GM19238 (cell line): ENCODE data around the gene SLC38A3.
"Not testable (repeated sequence)": the region's sequence is repeated elsewhere in the genome, so short reads cannot be mapped to it uniquely, and the experiment has no call there.

ENCODE experiments used
- DNase-seq: peaks from one replicate; pipeline ENCODE4 v3.0.0; 2011; ENCODE audit warnings: low spot score; ENCODE audit not compliant: insufficient read length

The SLC38A3 gene

GRCh38 chr3:50246517-50246954 is 41.5 kb downstream of the SLC38A3 start:
- DNase-seq: peak; percentile 54

- DNase-seq: no peak
Observed at GRCh38 chr3:50248387-50248786, 43.3 kb downstream of the SLC38A3 start.

GRCh38 chr3:50249457-50249856 is 44.4 kb downstream of the SLC38A3 start:
- no peak for DNase-seq

- DNase-seq: no peak
Observed at GRCh38 chr3:50250514-50250913, 45.4 kb downstream of the SLC38A3 start.

- DNase-seq: no peak
Observed at GRCh38 chr3:50251220-50251619, 46.1 kb downstream of the SLC38A3 start.

GRCh38 chr3:50254577-50255250 is 49.6 kb downstream of the SLC38A3 start:
- no peak for DNase-seq

GRCh38 chr3:50255251-50255615 is 50.2 kb downstream of the SLC38A3 start:
- no peak for DNase-seq

GRCh38 chr3:50256978-50257890 is 52.2 kb downstream of the SLC38A3 start:
- DNase-seq: no peak

- no peak for DNase-seq
Observed at GRCh38 chr3:50258029-50258680, 53.1 kb downstream of the SLC38A3 start.

- DNase-seq: no peak
Observed at GRCh38 chr3:50258979-50259378, 53.9 kb downstream of the SLC38A3 start.

GRCh38 chr3:50259432-50260026 is 54.5 kb downstream of the SLC38A3 start:
- no peak for DNase-seq

- peak; percentile 97 for DNase-seq
Observed at GRCh38 chr3:50260027-50260941, 55.2 kb downstream of the SLC38A3 start.

GRCh38 chr3:50260942-50261441 is 55.9 kb downstream of the SLC38A3 start:
- DNase-seq: no peak

- DNase-seq: no peak
Observed at GRCh38 chr3:50261505-50261904, 56.4 kb downstream of the SLC38A3 start.

GRCh38 chr3:50262200-50262599 is 57.1 kb downstream of the SLC38A3 start:
- DNase-seq: not testable (repeated sequence)

GRCh38 chr3:50262778-50263177 is 57.7 kb downstream of the SLC38A3 start:
- DNase-seq: no peak

- DNase-seq: no peak
Observed at GRCh38 chr3:50263478-50264382, 58.7 kb downstream of the SLC38A3 start.

GRCh38 chr3:50264383-50264963 is 59.4 kb downstream of the SLC38A3 start:
- no peak for DNase-seq

GRCh38 chr3:50264964-50265485 is 60.0 kb downstream of the SLC38A3 start:
- DNase-seq: no peak
